ENCODE results near the gene C1QB.

Gene C1QB

DNA sequence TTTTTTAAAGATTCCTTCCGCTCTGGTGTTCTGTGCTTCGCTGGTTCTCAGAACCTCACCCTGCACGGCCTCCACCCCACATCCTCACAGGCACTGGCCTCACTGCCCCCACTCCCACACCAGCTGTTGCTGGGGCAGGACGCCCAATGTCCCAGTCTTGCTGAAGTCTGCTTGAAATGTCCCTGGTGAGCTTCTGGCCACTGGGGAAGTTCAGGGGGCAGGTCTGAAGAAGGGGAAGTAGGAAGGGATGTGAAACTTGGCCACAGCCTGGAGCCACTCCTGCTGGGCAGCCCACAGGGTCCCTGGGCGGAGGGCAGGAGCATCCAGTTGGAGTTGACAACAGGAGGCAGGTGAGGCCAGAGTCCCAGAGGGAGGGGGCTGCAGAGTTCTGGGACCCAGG is 16.7 kb upstream of the C1QB start, which contains the start of gene C1QA:
Gene C1QA, plus strand, starts transcription at position 276 of the 400 bp plus-strand sequence. CDS start 989 bp downstream, outside the sequence.
- no peak for TF ChIP-seq CTCF (IDR thresholded peaks at IDR 0.05)

- TF ChIP-seq CTCF (IDR thresholded peaks at IDR 0.05) = no peak
Measured at GRCh38 chr1:22636927-22637326, 16.1 kb upstream of the C1QB start.

DNA sequence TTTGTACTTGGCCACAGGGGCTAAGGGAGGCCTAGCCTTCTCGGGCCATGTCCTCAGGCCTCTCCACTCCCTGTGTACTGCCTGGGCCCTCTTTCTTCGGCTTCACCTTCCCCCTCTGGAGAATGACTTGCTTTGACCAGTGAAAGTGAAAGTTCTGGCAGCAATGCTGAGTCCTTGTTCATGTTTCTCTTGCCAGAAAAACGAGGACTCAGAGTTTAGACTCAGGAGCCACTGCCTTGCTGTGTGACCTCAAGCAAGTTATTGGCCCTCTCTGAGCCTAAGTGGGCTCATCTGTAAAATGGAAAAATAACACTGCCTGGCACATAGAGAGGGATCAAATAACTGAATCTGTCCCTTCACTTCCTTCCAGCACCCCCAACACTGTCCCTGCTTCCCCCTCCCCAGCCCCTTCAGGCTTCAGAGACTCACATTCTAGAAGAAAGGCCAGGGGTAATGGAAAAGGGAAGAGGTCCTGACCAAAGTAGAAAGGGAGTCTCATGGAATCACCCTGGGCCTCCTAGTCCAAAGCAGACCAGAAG is 15.1 kb upstream of the C1QB start:
- no peak for TF ChIP-seq CTCF (IDR thresholded peaks at IDR 0.05)

DNA sequence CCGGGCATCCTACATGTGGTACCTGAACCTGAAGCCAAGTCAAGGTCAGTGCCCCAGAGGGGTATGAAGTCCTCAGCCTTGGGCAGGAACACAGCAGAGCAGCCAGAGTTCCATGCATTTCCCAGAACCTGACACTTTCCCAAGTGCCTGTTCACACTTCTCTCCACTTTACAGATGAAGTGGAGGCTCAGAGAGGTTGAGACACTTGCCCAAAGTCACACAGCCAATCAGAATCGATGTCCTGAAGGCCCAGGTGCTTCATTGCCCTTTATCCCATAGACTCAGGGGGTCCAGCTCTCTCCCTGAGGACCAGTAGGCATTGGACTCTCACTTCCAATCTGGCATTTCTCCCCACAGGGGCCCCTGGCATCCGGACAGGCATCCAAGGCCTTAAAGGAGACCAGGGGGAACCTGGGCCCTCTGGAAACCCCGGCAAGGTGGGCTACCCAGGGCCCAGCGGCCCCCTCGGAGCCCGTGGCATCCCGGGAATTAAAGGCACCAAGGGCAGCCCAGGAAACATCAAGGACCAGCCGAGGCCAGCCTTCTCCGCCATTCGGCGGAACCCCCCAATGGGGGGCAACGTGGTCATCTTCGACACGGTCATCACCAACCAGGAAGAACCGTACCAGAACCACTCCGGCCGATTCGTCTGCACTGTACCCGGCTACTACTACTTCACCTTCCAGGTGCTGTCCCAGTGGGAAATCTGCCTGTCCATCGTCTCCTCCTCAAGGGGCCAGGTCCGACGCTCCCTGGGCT is 14.4 kb upstream of the C1QB start:
- no peak for TF ChIP-seq CTCF (IDR thresholded peaks at IDR 0.05)

GRCh38 chr1:22639286-22639685 is 13.8 kb upstream of the C1QB start:
- TF ChIP-seq CTCF (IDR thresholded peaks at IDR 0.05) = no peak

- TF ChIP-seq CTCF (IDR thresholded peaks at IDR 0.05) = no peak
Measured at GRCh38 chr1:22641247-22641646, 11.8 kb upstream of the C1QB start.

- TF ChIP-seq CTCF (IDR thresholded peaks at IDR 0.05) = peak; percentile 66
Measured at GRCh38 chr1:22641906-22642636, 11.0 kb upstream of the C1QB start.
